Retina (tissue), 1 donor: ENCODE results near the gene C5AR1.

Source experiments
- DNase-seq: peaks from one replicate; pipeline ENCODE4 v3.0.0-alpha.2; 2016

Gene C5AR1

DNA sequence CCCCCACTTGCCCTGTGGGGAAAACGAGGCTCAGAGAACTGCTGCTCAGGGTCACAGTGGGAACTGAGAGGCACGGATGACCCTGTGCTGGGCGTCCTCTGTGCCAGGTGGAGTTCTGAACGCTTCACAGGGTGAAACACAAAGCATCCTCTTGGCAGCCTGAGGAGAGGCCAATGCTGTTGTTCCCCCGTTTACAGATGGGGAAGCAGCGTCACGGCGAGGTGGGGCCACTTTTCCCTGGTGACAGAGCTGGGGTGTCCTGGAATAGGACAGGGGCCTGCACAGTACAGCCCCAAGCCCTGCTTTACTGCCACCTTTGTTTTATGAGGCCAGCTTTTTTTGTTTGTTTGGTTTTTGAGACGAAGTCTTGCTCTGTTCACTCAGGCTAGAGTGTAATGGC lies 61.6 kb downstream of the C5AR1 start:
- no peak for DNase-seq
